ENCODE results near the gene BSG. TPM values are rescaled to one million over a fixed set of nuclear protein-coding genes. Genes with fewer than 3 reads are reported as not detected.

BSG gene
- total RNA-seq, 4 donors from 2014 or later, result 182 to 408 (median 289) TPM

GRCh38 chr19:610801-611480, 38.5 kb downstream of the BSG start:
- peak overlapping the region; percentile 27 to 77 (median 66) for H3K27ac ChIP-seq
- H3K4me3 ChIP-seq, result peak overlapping the region in 3 of 4 donors; percentile 32 to 58 (median 36)
- DNase-seq, result no peak

GRCh38 chr19:611481-611868, 39.1 kb downstream of the BSG start:
- H3K36me3 ChIP-seq, result no peaks in the 10 kb centered on the region
- peaks cover 3 to 41% (median 5%) of the 10 kb centered on the region in 3 donors for H3K4me1 ChIP-seq
- H3K4me3 ChIP-seq, result peak overlapping the region in 2 of 4 donors; percentile 36 to 58
- no peak for DNase-seq
- H3K9me3 ChIP-seq, result no peaks in the 10 kb centered on the region
- TF ChIP-seq CTCF (IDR thresholded peaks at IDR 0.05), result no peak
- TF ChIP-seq POLR2A (IDR thresholded peaks at IDR 0.05), result no peak
- H3K27me3 ChIP-seq, result peaks cover 0 to 59% (median 0%) of the 10 kb centered on the region in 4 donors
- peak overlapping the region in 2 of 4 donors; percentile 74 to 77 for H3K27ac ChIP-seq
- WGBS, 2 donors, result 22 to 49% methylated on average over 7 to 13 of the region's 13 CpGs
- intact Hi-C loops (cut with DNase I), result no loop called here

More at GRCh38 chr19:610801-611480, 38.5 kb downstream of the BSG start:
- WGBS, 2 donors, result 17 to 21% methylated on average over 13 to 26 of the region's 36 CpGs
- Histone ChIP-seq H3K36me3 (no peaks in the 10 kb centered on the region), H3K9me3 (no peaks in the 10 kb centered on the region), H3K4me1 (peaks cover 0 to 38% (median 5%) of the 10 kb centered on the region in 3 donors), H3K27me3 (peaks cover 0 to 55% (median 0%) of the 10 kb centered on the region in 4 donors)
- intact Hi-C loops (cut with DNase I), result no loop called here
- no peak for TF ChIP-seq POLR2A (IDR thresholded peaks at IDR 0.05)
- no peak for TF ChIP-seq CTCF (IDR thresholded peaks at IDR 0.05)

GRCh38 chr19:612941-613340, 40.5 kb downstream of the BSG start:
- intact Hi-C loops (cut with DNase I), result no loop called here
- H3K36me3 ChIP-seq, result peaks cover under 1 to 14% (median 12%) of the 10 kb centered on the region in 3 donors
- H3K9me3 ChIP-seq, result no peaks in the 10 kb centered on the region
- no peak overlapping the region for H3K27ac ChIP-seq
- WGBS, 2 donors, result 93% methylated on average over 24 of the region's 33 CpGs; no CpG with 5 or more reads in 1 of the 2 donors
- peaks cover 5 to 47% (median 9%) of the 10 kb centered on the region in 3 donors for H3K4me1 ChIP-seq
- no peak for DNase-seq
- H3K4me3 ChIP-seq, result no peak overlapping the region
- TF ChIP-seq CTCF (IDR thresholded peaks at IDR 0.05) (no peak), POLR2A (IDR thresholded peaks at IDR 0.05) (no peak)
- peaks cover 0 to 59% (median 0%) of the 10 kb centered on the region in 4 donors for H3K27me3 ChIP-seq

GRCh38 chr19:613732-614567, 41.6 kb downstream of the BSG start:
- peaks cover 10 to 24% (median 22%) of the 10 kb centered on the region in 3 donors for H3K36me3 ChIP-seq
- no peaks in the 10 kb centered on the region for H3K9me3 ChIP-seq
- peaks cover 5 to 40% (median 9%) of the 10 kb centered on the region in 3 donors for H3K4me1 ChIP-seq
- WGBS, 2 donors, result 73 to 100% methylated on average over 2 to 10 of the region's 54 CpGs
- no peak overlapping the region for H3K4me3 ChIP-seq
- intact Hi-C loops (cut with DNase I), result no loop called here
- TF ChIP-seq POLR2A (IDR thresholded peaks at IDR 0.05) (no peak), CTCF (IDR thresholded peaks at IDR 0.05) (no peak)
- no peak overlapping the region for H3K27ac ChIP-seq
- H3K27me3 ChIP-seq, result peaks cover 0 to 51% (median 0%) of the 10 kb centered on the region in 4 donors
- no peak for DNase-seq

GRCh38 chr19:615619-616018, 43.2 kb downstream of the BSG start:
- 25 to 36% methylated on average over 19 to 31 of the region's 33 CpGs for WGBS, 2 donors
- no peak overlapping the region for H3K27ac ChIP-seq
- intact Hi-C loops (cut with DNase I), result no loop called here
- DNase-seq, result no peak
- H3K4me1 ChIP-seq, result peaks cover 2 to 24% (median 9%) of the 10 kb centered on the region in 3 donors
- peaks cover 24 to 41% (median 36%) of the 10 kb centered on the region in 3 donors for H3K36me3 ChIP-seq
- no peaks in the 10 kb centered on the region for H3K9me3 ChIP-seq
- TF ChIP-seq CTCF (IDR thresholded peaks at IDR 0.05) (no peak), POLR2A (IDR thresholded peaks at IDR 0.05) (no peak)
- peak overlapping the region in 1 of 4 donors; percentile 28 for H3K4me3 ChIP-seq
- peaks cover 0 to 36% (median 0%) of the 10 kb centered on the region in 4 donors for H3K27me3 ChIP-seq
